GM12892 (cell line): ENCODE measurements around the gene KRTAP10-7.

Source experiments
- POLR2A ChIP-seq: IDR thresholded peaks from 2 replicates; pipeline ENCODE4 v1.6.1; 2011; ENCODE audit warnings: low read depth, low read length, control low read depth
- POLR2AphosphoS5 ChIP-seq: IDR thresholded peaks from 2 replicates; pipeline ENCODE4 v1.6.1; 2011; ENCODE audit warnings: low read depth, low read length, control low read depth
- TAF1 ChIP-seq: IDR thresholded peaks from 2 replicates; pipeline ENCODE4 v1.6.1; 2011; ENCODE audit warnings: low read depth, mild to moderate bottlenecking, control low read depth, low read length, borderline replicate concordance

DNA sequence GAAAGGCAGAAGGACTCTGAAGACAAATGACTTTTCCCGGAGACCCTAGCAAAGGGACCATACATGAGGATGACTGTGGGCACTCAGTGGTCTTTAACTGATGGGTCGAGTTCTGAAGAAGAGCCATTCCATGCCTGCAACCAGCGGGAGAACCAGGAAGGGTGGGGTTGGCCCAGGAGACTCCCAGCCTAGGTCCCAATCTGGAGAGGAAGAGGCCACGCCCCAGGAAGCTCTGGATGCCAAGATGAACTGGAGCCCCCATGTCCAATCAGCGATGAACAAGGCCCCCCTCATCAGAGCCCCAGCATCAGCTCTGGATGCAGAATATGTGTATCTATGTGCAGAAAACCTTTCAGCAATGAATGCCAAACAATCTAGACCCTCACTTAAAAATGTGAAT lies 40.4 kb downstream of the KRTAP10-7 start:
- TF ChIP-seq POLR2A (no peak), POLR2AphosphoS5 (no peak), TAF1 (no peak)
